ENCODE data around the gene SNPH. TPM values are rescaled to one million over a fixed set of nuclear protein-coding genes. Genes with fewer than 3 reads are reported as not detected.

Gene SNPH
- total RNA-seq, 1 experiment from 2014 or later = 2.2 TPM

GRCh38 chr20:1357921-1358671 is 92.0 kb downstream of the SNPH start:
- intact Hi-C loops (cut with micrococcal nuclease) = no loop called here
- no peak overlapping the region for H3K27ac Mint-ChIP-seq (ENCODE audit: low read depth, unreplicated experiment)
- no peak for TF ChIP-seq CTCF (IDR thresholded peaks at IDR 0.05; ENCODE audit: unreplicated experiment)
- H3K4me1 Mint-ChIP-seq (ENCODE audit: insufficient read depth, unreplicated experiment) = no peaks in the 10 kb centered on the region
- no peak overlapping the region for H3K4me3 Mint-ChIP-seq (ENCODE audit: unreplicated experiment)
- H3K36me3 Mint-ChIP-seq (ENCODE audit: insufficient read depth, unreplicated experiment) = peaks cover 85% of the 10 kb centered on the region
- no peaks in the 10 kb centered on the region for H3K27me3 Mint-ChIP-seq (ENCODE audit: insufficient read depth, unreplicated experiment)
- ChIA-PET POLR2A (interaction anchor here (0.9 to 1.2 kb wide), 2 partner anchors 32 to 34 kb away, joined by 3 to 4 read pairs; no protein-coding TSS in a partner anchor), CTCF (interaction anchor here (0.8 to 0.9 kb wide), 3 partner anchors 23 to 68 kb away, joined by 3 to 4 read pairs (median 4); no protein-coding TSS in a partner anchor)
- no peak for DNase-seq (ENCODE audit: unreplicated experiment)
- BruUV-seq (replicated peaks) = no TSS peak
- no peaks in the 10 kb centered on the region for H3K9me3 Mint-ChIP-seq (ENCODE audit: unreplicated experiment)

Other genes starting within 250 kb of the SNPH start
- gene PSMF1, start 147.7 kb upstream of the SNPH start, total RNA-seq (2022) = 207 and 212 TPM in 2 replicates
- not detected in 2 replicates for gene TMEM74B, start 81.3 kb upstream of the SNPH start, total RNA-seq (2022)
- not detected in 2 replicates for gene C20orf202, start 62.8 kb upstream of the SNPH start, total RNA-seq (2022)
- not detected in 2 replicates for gene RAD21L1, start 40.2 kb upstream of the SNPH start, total RNA-seq (2022)
- 8.3 and 11.8 TPM in 2 replicates for gene SDCBP2, start 62.8 kb downstream of the SNPH start, total RNA-seq (2022)
- 209 and 217 TPM in 2 replicates for gene FKBP1A, start 126.8 kb downstream of the SNPH start, total RNA-seq (2022)
- 63.3 and 76.1 TPM in 2 replicates for gene NSFL1C, start 200.6 kb downstream of the SNPH start, total RNA-seq (2022)
- 1.3 and 1.8 TPM in 2 replicates for gene SIRPB2, start 225.1 kb downstream of the SNPH start, total RNA-seq (2022)

Data from MCF 10A (cell line).